ENCODE measurements around the gene TRPM4.
A peak's percentile ranks its signal among the peaks of the same experiment; 100 is the strongest.
"Not testable (repeated sequence)": the region's sequence is repeated elsewhere in the genome, so short reads cannot be mapped to it uniquely, and the experiment has no call there.

Gene TRPM4

GRCh38 chr19:49157445-49158224 lies at the start of gene TRPM4:
TRPM4 (plus strand) TSS chr19:49157792; CDS start chr19:49157867, 75 bp downstream.
- peak; percentile 64 for DNase-seq (ENCODE audit: low read depth)

- DNase-seq (ENCODE audit: low read depth): no peak
These were observed 48.5 kb upstream of the TRPM4 start for GRCh38 chr19:49109051-49109450.

DNA sequence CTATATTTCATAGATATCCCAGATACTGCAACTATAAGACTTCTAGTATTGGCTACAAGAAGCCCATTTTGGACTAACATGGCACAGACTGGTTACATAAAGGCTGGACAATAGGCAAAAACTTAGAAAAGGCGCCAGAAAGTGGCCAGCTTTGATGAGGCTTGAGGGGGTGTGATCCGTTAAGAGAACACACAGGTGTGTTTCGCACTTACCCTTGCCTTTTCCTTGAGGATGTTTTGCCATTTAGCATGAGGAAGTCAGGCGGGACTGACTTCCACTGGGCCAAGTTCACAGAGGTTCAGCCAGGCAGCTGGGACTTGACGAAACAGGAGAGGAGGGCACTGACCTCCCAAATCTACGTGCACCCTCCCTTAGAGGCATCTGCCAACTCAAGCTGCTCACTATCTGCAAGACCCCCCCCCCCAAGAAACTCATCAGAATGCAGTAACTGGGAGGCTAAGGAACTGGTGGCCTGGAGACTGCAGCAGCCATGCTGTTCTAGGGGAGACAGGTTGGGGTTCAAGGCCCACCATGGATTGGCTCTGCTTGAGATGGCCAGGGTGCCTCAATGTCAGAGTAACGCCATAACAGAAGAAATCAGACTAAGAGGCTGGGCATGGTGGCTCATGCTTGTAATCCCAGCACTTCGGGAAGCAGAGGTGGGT lies 47.9 kb upstream of the TRPM4 start:
- no peak for DNase-seq (ENCODE audit: low read depth)

- DNase-seq (ENCODE audit: low read depth): no peak
These were observed 47.0 kb upstream of the TRPM4 start for GRCh38 chr19:49110567-49110966.

- DNase-seq (ENCODE audit: low read depth): no peak
These were observed 46.2 kb upstream of the TRPM4 start for GRCh38 chr19:49111218-49111998.

GRCh38 chr19:49113762-49114629 lies 43.6 kb upstream of the TRPM4 start, which contains the start of gene LIN7B:
LIN7B (plus strand) TSS chr19:49114370; CDS start chr19:49114405, 35 bp downstream.
- peak; percentile 63 for DNase-seq (ENCODE audit: low read depth)

GRCh38 chr19:49114630-49115363 lies 42.8 kb upstream of the TRPM4 start:
- DNase-seq (ENCODE audit: low read depth): no peak

- DNase-seq (ENCODE audit: low read depth): no peak
These were observed 41.0 kb upstream of the TRPM4 start for GRCh38 chr19:49116544-49116943.

GRCh38 chr19:49117677-49118564 lies 39.7 kb upstream of the TRPM4 start:
- no peak for DNase-seq (ENCODE audit: low read depth)

GRCh38 chr19:49118565-49119410 lies 38.8 kb upstream of the TRPM4 start, which contains the start of gene C19orf73:
C19orf73 (minus strand) TSS chr19:49119143; CDS start chr19:49119022, 121 bp downstream.
- DNase-seq (ENCODE audit: low read depth): peak; percentile 82

- DNase-seq (ENCODE audit: low read depth): no peak
These were observed 37.9 kb upstream of the TRPM4 start, which contains the start of gene PPFIA3 for GRCh38 chr19:49119411-49120324. PPFIA3 (plus strand) TSS chr19:49119544; CDS start chr19:49127874, 8,330 bp downstream.

- no peak for DNase-seq (ENCODE audit: low read depth)
These were observed 37.3 kb upstream of the TRPM4 start for GRCh38 chr19:49120325-49120683.

GRCh38 chr19:49120868-49121267 lies 36.7 kb upstream of the TRPM4 start:
- no peak for DNase-seq (ENCODE audit: low read depth)

- not testable (repeated sequence) for DNase-seq (ENCODE audit: low read depth)
These were observed 35.8 kb upstream of the TRPM4 start for GRCh38 chr19:49121841-49122240.

DNA sequence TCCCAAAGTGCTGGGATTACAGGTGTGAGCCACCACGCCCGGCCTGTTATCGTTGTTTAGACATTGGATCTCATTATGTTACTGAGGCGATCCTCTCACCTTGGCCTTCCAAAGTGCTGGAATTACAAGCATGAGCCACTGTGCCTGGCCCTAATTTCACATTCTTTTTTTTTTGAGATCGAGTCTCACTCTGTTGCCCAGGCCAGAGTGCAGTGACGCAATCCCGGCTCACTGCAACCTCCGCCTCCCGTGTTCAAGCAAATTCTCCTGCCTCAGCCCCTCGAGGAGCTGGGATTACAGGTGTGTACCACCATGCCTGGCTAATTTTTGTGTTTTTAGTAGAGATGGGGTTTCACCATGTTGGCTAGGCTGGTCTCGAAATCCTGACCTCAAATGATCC lies 34.3 kb upstream of the TRPM4 start:
- not testable (repeated sequence) for DNase-seq (ENCODE audit: low read depth)

- DNase-seq (ENCODE audit: low read depth): no peak
These were observed 32.4 kb upstream of the TRPM4 start for GRCh38 chr19:49125025-49125731.

DNA sequence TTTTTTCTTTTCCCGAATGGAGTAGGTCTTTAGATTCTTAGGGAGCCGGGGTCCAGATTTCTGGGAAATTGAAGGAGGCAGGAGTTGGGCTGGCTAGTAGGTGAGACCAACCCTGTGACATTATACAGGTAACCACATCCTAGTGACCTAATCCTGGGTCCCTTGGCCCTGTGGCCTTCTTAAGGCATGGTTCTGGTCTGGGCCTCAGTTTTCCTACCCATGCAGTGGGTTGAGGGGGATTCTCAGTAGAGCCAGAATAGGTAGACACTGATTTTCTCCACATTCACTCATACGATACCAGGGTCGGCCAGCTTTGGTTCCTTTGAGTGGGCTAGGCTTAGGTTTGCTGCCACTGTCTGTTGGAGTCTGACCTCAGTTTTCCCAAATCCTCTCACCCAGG lies 31.0 kb upstream of the TRPM4 start:
- DNase-seq (ENCODE audit: low read depth): no peak
